Measurements from ENCODE around the gene MCC.

- no peak for TF ChIP-seq TCF4 (CRISPR knock-in tag; IDR thresholded peaks at IDR 0.05; ENCODE audit: borderline replicate concordance)
- no peak for TF ChIP-seq ZNF8 (CRISPR knock-in tag; IDR thresholded peaks at IDR 0.05)
- TF ChIP-seq BACH2 (CRISPR knock-in tag; IDR thresholded peaks at IDR 0.05; ENCODE audit: borderline replicate concordance) = no peak
- TF ChIP-seq TOX (CRISPR knock-in tag; IDR thresholded peaks at IDR 0.05; ENCODE audit: borderline replicate concordance) = no peak
- TF ChIP-seq ESRRG (CRISPR knock-in tag; IDR thresholded peaks at IDR 0.05) = no peak
- TF ChIP-seq CREB5 (CRISPR knock-in tag; IDR thresholded peaks at IDR 0.05; ENCODE audit: low read depth) = no peak
- TF ChIP-seq ARNTL (CRISPR knock-in tag; IDR thresholded peaks at IDR 0.05; ENCODE audit: borderline replicate concordance, low read depth) = no peak
- TF ChIP-seq, protein P1, sequence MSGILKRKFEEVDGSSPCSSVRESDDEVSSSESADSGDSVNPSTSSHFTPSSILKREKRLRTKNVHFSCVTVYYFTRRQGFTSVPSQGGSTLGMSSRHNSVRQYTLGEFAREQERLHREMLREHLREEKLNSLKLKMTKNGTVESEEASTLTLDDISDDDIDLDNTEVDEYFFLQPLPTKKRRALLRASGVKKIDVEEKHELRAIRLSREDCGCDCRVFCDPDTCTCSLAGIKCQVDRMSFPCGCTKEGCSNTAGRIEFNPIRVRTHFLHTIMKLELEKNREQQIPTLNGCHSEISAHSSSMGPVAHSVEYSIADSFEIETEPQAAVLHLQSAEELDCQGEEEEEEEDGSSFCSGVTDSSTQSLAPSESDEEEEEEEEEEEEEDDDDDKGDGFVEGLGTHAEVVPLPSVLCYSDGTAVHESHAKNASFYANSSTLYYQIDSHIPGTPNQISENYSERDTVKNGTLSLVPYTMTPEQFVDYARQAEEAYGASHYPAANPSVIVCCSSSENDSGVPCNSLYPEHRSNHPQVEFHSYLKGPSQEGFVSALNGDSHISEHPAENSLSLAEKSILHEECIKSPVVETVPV (CRISPR knock-in tag; IDR thresholded peaks at IDR 0.05) = no peak
- no peak for TF ChIP-seq TSHZ2 (CRISPR knock-in tag; IDR thresholded peaks at IDR 0.05)
- no peak for TF ChIP-seq PATZ1 (CRISPR knock-in tag; IDR thresholded peaks at IDR 0.05; ENCODE audit: borderline replicate concordance)
- no peak for TF ChIP-seq ZFP3 (CRISPR knock-in tag; IDR thresholded peaks at IDR 0.05)
- TF ChIP-seq ZFP30 (CRISPR knock-in tag; IDR thresholded peaks at IDR 0.05) = no peak
- no peak for TF ChIP-seq ZNF70 (CRISPR knock-in tag; IDR thresholded peaks at IDR 0.05)
- TF ChIP-seq RARB (CRISPR knock-in tag; IDR thresholded peaks at IDR 0.05) = no peak
Measured at GRCh38 chr5:113435575-113435974, 52.7 kb downstream of the MCC start.
